GM18951 (cell line): Measurements from ENCODE around the gene GRIP1.

Experiments used
- POLR2A ChIP-seq: IDR thresholded peaks from 4 replicates; pipeline ENCODE4 v1.6.1; 2011; ENCODE audit warnings: mild to moderate bottlenecking; ENCODE audit not compliant: insufficient read length, insufficient read depth; ENCODE audit errors: extremely low read depth
- in situ Hi-C: fragments of 300-500 bp; cut with MboI; formaldehyde crosslinking; loops from one replicate; pipeline ENCODE4 v1.12.0; 2022; ENCODE audit warnings: low sequenced_read_pairs, mixed read lengths, inconsistent platforms; ENCODE audit not compliant: unreplicated experiment

Gene GRIP1

GRCh38 chr12:66301944-66302826 is 376.7 kb downstream of the GRIP1 start, which contains the start of gene HELB:
Gene HELB, plus strand, starts transcription at chr12:66302493. Its CDS starts 111 bp downstream, at chr12:66302604.
- in situ Hi-C loops = no loop called here
- peak; percentile 77 for TF ChIP-seq POLR2A

DNA sequence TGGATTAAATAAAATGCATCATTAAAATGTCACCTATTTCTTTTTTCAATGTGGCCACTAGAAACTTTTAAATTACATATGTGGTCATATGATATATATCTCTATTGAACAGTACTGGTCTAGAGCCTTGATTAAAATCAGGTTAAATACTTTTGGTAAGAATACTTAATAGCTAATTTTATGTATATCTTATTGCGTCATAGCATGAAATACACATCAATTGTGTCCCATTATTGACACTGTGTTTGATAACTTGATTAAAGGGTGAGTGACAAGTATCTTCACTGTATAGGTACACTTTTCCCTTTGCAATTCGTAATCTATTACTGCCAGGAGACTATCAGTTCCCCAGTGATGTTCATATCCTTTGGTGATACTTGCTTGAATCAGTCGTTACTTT is 381.0 kb downstream of the GRIP1 start:
- no peak for TF ChIP-seq POLR2A
- in situ Hi-C loops = no loop called here
